Measurements from ENCODE around the gene ASCL5. TPM values are rescaled to one million over a fixed set of nuclear protein-coding genes. Genes with fewer than 3 reads are reported as not detected.
A peak's percentile ranks its signal among the peaks of the same experiment; 100 is the strongest.
"Not testable (repeated sequence)": the region's sequence is repeated elsewhere in the genome, so short reads cannot be mapped to it uniquely, and the experiment has no call there.

The ASCL5 gene
- total RNA-seq: not detected in 2 replicates

GRCh38 chr1:201126832-201127754 is at the start of gene ASCL5:
Gene ASCL5, minus strand, starts transcription at chr1:201127184. Its CDS starts 11,812 bp downstream, at chr1:201115372.
- DNase-seq: peak; percentile 39

GRCh38 chr1:201175820-201176500 is 49.0 kb upstream of the ASCL5 start:
- DNase-seq: no peak

DNA sequence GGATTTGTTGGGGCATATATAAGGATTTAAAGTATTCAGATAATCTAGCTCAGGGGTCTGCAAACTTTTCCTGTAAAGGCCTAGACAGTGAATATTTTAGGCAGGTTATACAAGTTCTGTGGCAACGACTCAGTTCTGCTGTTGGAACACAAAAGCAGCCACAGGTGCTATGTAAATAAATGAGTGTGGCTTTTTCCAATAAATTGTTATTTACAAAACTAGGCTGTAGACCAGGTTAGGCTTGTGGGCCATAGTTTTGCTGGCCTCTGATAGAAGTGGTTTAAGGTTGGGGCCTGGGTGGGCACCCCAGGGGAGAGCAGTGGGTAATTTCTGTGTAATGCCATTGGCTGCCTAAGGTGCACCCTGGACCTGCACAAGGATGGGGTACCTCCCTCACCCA is 46.8 kb upstream of the ASCL5 start:
- no peak for DNase-seq

DNA sequence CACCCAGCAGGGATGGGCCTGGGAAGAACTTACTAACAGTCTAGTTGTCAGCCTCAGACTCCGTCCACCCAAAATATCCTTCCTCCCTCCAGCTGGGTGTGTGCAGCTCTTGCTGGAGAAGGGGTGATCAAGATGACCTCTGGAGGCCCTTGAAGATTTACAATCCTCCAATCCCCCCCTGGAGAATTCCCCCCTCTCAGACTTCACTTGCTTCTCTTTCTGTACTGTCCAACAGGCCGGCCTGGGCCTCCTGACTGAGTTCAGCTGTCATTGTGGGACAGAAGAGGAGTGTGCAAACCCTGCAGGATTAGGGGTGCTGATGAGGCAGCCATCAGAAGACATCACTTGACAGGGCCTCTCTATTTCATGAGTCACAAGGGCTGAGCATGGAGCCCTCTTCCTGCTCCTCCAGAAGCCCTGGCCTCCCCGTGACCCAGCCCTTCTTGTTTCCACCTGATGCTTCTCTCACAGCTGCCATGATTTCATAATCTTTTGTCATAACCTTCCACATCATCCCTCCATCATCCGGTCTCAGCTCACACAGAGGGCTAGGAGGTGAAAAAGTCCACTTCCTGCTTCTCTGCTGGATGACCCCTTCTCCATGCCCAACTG is 46.1 kb upstream of the ASCL5 start:
- DNase-seq: no peak

DNA sequence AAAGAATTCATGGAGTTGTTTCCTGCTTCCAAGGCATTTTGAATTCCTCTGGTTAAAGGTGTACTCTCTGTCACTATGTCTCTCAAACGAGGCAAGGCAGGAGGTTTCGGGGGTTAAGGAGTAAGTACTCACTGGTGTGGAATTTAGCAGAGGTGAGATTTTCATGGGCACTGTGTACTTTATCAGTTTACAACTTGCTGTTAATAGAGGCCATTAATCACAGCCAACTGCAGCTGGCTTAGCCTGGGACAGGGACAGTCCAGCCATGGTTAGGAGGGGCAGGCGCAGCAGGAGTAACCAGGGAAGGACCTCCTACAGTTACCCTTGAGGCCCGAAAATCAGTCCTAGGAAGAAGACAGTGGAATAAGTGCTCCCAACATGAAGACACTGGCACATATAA is 45.3 kb upstream of the ASCL5 start:
- DNase-seq: no peak

GRCh38 chr1:201171063-201172036 is 44.4 kb upstream of the ASCL5 start:
- peak; percentile 39 for DNase-seq

DNA sequence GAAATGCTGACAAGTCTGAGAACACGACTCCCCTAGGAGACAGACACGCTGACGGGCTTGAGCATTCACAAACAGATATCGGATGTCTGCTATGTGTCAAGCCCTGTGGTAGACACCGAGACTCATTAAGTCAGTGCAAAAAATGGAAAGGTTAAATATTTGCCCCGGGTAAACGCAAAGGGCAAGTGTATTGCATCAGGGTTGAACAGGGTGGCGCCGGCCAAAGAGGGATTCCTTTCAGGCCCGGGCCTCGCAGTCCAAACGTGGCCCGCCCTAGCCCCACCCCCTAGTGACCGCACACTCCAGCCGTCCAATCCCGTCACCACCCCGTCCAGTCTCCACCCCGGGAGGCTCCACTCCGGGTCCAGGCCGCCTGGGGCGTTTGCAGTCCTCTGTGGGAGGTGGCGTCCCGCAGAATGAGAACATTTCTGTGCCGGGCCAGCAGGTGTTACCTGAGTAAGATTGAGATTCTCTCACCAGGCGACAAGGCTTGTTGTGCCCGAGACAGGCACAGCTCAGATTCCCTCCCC is 43.6 kb upstream of the ASCL5 start:
- peak; percentile 87 for DNase-seq

DNA sequence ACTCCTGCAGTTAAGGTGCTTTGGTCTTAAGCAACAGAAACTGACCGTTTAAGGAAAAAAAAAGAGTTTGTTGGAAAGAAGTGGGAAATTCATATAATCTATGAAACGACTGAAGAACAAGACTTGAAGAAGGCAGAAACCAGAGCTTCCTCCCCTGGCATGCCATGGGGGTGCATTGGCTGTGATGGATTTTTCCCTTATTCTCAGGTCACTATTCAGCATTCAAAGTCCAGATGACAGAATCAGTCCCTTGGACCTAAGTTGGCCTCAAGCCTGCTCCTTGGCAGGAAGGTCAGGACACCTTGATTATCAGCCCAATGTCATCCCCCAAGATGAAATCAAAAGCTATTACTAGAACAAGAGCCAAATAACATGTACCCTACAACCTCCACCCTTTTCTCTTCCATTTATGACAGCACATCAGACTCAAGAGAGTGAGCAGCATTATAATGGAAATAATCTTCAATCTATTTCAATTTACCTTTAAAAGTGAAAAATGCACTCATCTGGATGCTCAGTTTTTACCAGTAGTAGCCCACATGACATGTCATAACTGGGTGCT is 43.1 kb upstream of the ASCL5 start:
- DNase-seq: no peak

DNA sequence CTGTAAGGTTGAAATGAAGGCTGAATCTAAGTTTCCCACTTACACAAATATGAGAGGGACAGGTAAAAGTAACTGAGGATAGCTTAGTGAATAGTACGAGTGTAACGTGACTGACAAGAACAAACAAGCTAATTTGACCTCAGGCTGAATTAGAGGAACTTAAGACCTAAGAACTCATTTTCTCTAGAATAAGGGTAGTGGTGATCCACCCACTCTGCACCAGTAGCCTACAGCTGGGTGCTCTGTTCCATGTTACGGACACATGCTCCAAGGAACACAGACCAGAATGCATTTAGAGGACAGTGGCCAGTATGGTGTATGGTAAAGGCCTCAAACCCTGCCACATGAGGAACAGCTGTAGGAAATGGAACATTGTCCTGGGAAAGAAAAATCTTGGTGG is 42.2 kb upstream of the ASCL5 start:
- DNase-seq: no peak

GRCh38 chr1:201167041-201167991 is 40.3 kb upstream of the ASCL5 start:
- DNase-seq: no peak

DNA sequence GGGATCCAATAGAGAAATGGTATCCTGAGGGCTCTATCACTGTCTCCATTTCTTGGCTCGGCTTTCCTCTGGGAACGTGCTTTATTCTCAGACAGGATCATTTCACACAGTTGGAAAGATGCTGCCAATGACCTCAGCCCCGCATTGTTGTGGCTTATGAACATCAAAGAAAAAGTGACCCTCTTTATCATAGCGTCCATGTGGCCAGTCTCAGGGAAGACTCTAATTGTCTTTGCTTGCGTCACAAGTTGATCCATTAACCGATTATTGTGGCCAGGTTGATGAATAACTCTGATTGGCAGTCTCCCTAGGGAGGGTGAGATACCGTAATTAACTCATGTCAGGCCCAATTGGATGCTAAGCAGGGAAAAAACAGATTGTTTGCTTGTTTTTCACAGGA is 37.7 kb upstream of the ASCL5 start:
- DNase-seq: no peak

- DNase-seq: no peak
These were observed 36.7 kb upstream of the ASCL5 start for GRCh38 chr1:201163707-201164106.

GRCh38 chr1:201163036-201163435 is 36.1 kb upstream of the ASCL5 start:
- DNase-seq: not testable (repeated sequence)

GRCh38 chr1:201157949-201158348 is 31.0 kb upstream of the ASCL5 start:
- DNase-seq: no peak

- DNase-seq: no peak
These were observed 29.8 kb upstream of the ASCL5 start for GRCh38 chr1:201156819-201157218.

GRCh38 chr1:201156346-201156745 is 29.4 kb upstream of the ASCL5 start:
- DNase-seq: no peak

- DNase-seq: no peak
These were observed 28.4 kb upstream of the ASCL5 start for GRCh38 chr1:201155354-201155753.

- peak; percentile 96 for DNase-seq
These were observed 27.6 kb upstream of the ASCL5 start, which contains the start of gene TMEM9 for GRCh38 chr1:201154389-201155165. Gene TMEM9, minus strand, starts transcription at chr1:201154474. Its CDS starts 551 bp downstream, at chr1:201153923.

Measured in dermis blood vessel endothelial cell (primary cell).